GM12891 (cell line): ENCODE data around the gene NRXN3.

Experiments used
- POLR2A ChIP-seq: IDR thresholded peaks from 2 replicates; pipeline ENCODE4 v1.6.1; 2011; ENCODE audit warnings: low read depth, low read length, control low read depth
- POLR2AphosphoS5 ChIP-seq: IDR thresholded peaks from 2 replicates; pipeline ENCODE4 v1.6.1; 2011; ENCODE audit warnings: low read depth, low read length, control low read depth

GRCh38 chr14:78245238-78245637 lies 75.1 kb downstream of the NRXN3 start:
- no peak for TF ChIP-seq POLR2A
- no peak for TF ChIP-seq POLR2AphosphoS5
